Renal cortex interstitium (tissue), 11 donors: ENCODE data around the gene HPCA. TPM values are rescaled to one million over a fixed set of nuclear protein-coding genes. Genes with fewer than 3 reads are reported as not detected.

Experiments
- DNase-seq, 11 donors: peaks; one replicate each; pipeline ENCODE4 v3.0.0-alpha.2; 2013; ENCODE audit warnings: low read depth in 9 of 11, low spot score in 4 of 11; ENCODE audit errors: extremely low read depth in 1 of 11
- polyA plus RNA-seq, 3 donors: library from polyadenylated mRNA; unstranded; fragments of 120-200 nt; gene quantifications; one replicate each; pipeline ENCODE4 v1.2.1, GENCODE V29; 2013; ENCODE audit not compliant: insufficient read length in 3 of 3

HPCA gene
- polyA plus RNA-seq, 3 donors: 0.31 to 0.95 (median 0.71) TPM

DNA sequence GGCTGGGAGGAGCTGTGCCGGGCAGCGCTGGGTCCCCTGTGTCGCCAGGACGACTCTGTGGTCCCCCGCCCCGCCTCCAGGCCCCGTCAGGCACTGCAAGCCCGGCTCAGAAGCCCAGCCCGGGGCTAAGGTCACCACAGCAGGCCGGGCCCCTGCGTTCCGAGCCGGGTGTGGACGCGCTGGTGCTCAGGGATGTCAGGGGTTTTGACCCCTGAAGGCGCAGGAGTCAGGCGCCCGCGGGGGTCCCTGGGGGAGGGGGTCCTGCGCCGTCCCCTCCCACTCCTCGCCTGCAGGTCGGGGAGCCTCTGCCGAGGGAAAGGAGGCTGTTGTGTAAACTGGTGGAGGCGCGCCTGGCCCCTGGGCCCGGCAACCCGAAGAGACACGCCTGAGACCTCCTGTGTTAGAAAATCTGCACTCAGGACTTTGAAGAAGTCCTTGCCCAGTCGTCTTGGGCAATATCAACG lies 38.6 kb downstream of the HPCA start:
- DNase-seq: no peak

DNA sequence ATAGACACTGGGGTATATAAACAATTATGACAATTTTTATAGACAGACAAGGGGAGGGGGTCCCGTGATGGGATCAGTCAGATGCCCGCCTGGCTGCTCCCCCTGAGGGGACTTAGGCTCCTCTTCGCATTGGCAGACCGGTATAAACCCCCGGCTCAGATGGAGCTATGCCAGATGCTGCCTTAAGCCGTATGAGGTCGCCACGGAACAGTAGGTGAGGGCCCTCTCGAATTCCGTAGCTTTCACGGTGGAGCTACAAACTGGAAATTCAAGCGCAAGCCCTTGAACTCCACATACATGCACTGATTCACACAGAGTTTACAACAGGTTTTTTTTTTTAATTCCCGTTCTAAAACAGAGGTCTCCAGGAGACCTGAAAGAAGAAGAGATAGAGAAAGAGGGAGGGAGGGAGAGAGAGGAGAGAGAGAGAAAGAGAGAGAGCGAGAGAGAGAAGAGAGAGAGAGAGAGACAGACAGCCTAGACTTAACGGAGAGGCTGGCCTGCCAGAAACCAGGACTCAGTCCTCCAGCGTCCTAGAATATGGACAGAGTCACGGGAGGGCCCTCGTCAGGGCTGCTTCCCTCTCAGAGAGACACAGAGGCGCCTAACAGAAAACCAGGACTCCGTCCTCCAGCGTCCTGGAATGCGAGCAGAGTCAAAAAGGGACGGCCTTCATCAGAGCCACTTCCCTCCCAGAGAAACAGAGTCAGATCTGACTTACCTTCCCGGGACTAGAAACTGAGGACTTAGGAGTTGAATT lies 39.3 kb downstream of the HPCA start:
- DNase-seq: peak in 4 of 11 donors; percentile 65 to 78 (median 69)

DNA sequence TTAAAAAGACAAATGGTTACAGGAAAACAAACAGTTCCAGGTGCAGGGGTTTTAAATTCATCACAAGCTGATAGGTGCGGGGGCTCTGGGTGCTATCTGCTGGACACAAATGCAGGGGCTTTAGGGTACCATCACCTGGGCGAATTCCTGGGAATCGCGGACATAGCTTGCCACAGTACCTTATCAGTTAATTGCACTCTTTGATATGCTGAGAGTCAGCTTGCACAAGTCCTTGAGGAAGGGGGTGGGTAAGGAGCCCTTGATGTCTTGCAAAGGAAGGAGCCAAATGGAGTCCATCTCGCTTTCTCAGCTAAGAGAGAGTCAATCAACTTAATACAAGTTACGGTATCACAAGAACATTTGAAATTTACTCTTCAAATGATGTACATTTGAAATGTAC lies 40.3 kb downstream of the HPCA start:
- DNase-seq: no peak

GRCh38 chr1:32927441-32927840 lies 41.1 kb downstream of the HPCA start:
- no peak for DNase-seq

DNA sequence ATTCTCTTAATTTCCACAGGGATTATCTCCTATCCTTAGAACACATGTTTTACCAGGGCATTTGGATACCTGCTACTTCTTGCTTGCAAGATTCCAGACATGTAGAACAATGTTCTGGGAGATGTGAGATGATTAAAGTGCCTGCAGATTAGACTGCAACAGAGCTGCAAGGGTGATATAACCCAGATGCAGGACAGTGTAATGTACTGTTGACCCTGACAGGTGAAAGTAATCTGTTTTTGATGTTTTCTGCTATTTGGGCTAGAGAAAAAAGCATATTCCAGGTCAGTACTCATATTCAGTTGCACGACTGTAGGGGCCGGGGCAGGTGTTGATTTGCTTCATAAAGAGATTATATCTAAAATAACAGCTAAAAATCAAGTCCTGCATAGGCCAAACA lies 42.0 kb downstream of the HPCA start:
- no peak for DNase-seq

DNA sequence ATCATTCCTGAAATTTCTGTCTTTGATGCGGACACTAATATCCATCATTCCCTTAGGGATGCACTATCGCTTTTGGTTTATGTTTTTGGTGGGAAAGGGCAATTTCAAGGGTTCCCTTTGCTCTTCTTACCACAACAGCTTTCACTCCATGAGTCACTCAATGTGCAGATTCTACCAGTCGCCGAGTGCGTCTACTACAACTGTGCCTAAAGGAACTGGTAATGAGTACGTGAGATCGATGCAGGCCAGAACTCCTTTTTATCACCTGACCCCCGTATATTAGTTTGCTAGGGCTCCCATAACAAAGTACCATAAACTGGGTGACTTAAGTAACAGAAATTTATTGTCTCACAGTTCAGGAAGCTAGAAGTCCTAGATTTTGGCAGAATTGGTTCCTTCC lies 42.4 kb downstream of the HPCA start:
- DNase-seq: no peak

GRCh38 chr1:32929366-32929765 lies 43.1 kb downstream of the HPCA start:
- DNase-seq: no peak

- no peak for DNase-seq
Measured at GRCh38 chr1:32931760-32932159, 45.5 kb downstream of the HPCA start.

GRCh38 chr1:32933742-32934322 lies 47.5 kb downstream of the HPCA start:
- peak in 1 of 11 donors; percentile 63 for DNase-seq

- DNase-seq: no peak
Measured at GRCh38 chr1:32934535-32934934, 48.2 kb downstream of the HPCA start.

GRCh38 chr1:32937061-32937460 lies 50.8 kb downstream of the HPCA start:
- DNase-seq: no peak

GRCh38 chr1:32939655-32940371 lies 53.5 kb downstream of the HPCA start:
- no peak for DNase-seq

DNA sequence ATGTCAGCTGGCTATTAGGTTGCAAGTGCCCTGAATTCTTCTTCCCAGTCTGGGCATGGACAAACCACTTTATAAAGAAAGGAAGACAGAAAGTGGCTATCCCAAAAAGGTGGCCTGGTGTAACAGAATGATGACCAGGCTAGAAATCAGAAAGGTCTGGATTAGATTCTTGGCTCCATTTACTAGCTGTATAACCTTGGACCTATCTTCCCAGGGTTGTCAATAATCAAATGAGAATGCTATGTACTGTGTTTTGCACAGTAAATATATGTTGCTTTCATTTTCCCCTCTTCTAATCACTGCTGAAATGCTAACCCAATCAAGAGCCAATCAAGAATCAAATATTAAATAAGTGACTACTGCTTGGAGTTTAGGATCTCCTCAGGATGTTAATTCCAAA lies 57.9 kb downstream of the HPCA start:
- no peak for DNase-seq

Other genes starting within 250 kb of the HPCA start
- 10 to 100 TPM; 34.8 to 40.4 (median 39.3) TPM for gene ZBTB8OS, start 235.9 kb upstream of the HPCA start, polyA plus RNA-seq
- gene RBBP4, start 235.3 kb upstream of the HPCA start, polyA plus RNA-seq: 100 to 1,000 TPM; 290 to 367 (median 336) TPM
- gene SYNC, start 183.7 kb upstream of the HPCA start, polyA plus RNA-seq: 1 to 10 TPM; 1.3 to 2.0 (median 1.8) TPM
- gene YARS1, start 69.1 kb upstream of the HPCA start, polyA plus RNA-seq: 10 to 100 TPM; 57.3 to 68.0 (median 60.2) TPM
- gene S100PBP, start 68.8 kb upstream of the HPCA start, polyA plus RNA-seq: 10 to 100 TPM; 31.7 to 46.5 (median 37.2) TPM
- gene FNDC5, start 15.6 kb upstream of the HPCA start, polyA plus RNA-seq: 10 to 100 TPM; 46.5 to 56.8 (median 56.2) TPM
- gene TMEM54, start 14.9 kb downstream of the HPCA start, polyA plus RNA-seq: 1 to 10 TPM; 6.1 to 7.9 (median 7.7) TPM
- 10 to 100 TPM; 16.6 to 17.4 (median 16.7) TPM for gene RNF19B, start 78.3 kb downstream of the HPCA start, polyA plus RNA-seq
- gene AK2, start 150.4 kb downstream of the HPCA start, polyA plus RNA-seq: 100 to 1,000 TPM; 199 to 254 (median 217) TPM
- 10 to 100 TPM in 1 of 3 donors, 1 to 10 TPM in 2; 7.1 to 10.3 (median 8.2) TPM for gene AZIN2, start 194.7 kb downstream of the HPCA start, polyA plus RNA-seq